OCI-LY3 (cell line): ENCODE data around the gene GAL3ST2.

Experiments used
- CTCF ChIP-seq: fragments of 200-600, 300-600 bp; sonication (generic); IDR thresholded peaks from 2 replicates; pipeline ENCODE4 v1.5.1; 2014; ENCODE audit warnings: antibody characterized with exemption, low read length, low read depth
- EZH2phosphoT487 ChIP-seq: fragments of 200-600 bp; shearing (Covaris generic); IDR thresholded peaks from 2 replicates; pipeline ENCODE4 v1.6.1; 2018; ENCODE audit warnings: antibody characterized with exemption, mixed run types, low read depth

GRCh38 chr2:241788572-241788971 lies 11.9 kb downstream of the GAL3ST2 start:
- TF ChIP-seq CTCF (no peak), EZH2phosphoT487 (no peak)
